Non-pigmented ciliary epithelial cell (primary cell): ENCODE data around the gene SSTR3.
"Not testable (repeated sequence)": the region's sequence is repeated elsewhere in the genome, so short reads cannot be mapped to it uniquely, and the experiment has no call there.

Experiments
- DNase-seq: peaks from one replicate; pipeline ENCODE4 v3.0.0-alpha.2; 2010; ENCODE audit warnings: low read depth

Gene SSTR3

DNA sequence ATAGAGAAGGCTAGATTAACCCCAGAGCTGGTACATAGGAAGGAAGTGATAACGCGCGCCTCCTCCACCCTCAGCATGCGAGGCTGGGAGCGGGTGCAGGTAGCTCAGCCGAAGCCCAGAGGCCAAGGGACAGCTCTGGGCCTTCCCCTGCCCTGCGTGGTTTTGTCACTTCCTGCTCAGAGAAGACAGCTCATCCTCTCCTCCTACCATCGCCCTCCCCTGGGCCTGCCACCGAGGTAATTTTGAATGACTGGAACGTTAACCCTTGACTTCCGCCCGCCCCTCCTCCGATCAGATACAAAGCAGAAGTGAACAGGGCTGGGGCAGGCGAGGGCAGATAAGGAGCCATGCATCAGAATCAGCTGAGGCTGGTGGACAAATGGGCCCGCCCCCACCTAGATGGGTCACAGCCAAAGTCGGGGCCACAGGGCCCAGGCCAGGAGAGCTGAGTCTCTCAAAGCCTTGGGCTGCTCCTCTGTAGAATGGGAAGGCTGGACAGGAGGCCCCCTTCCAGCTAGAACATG lies 30.2 kb upstream of the SSTR3 start:
- no peak for DNase-seq

- no peak for DNase-seq
Measured at GRCh38 chr22:37241351-37242142, 29.3 kb upstream of the SSTR3 start.

DNA sequence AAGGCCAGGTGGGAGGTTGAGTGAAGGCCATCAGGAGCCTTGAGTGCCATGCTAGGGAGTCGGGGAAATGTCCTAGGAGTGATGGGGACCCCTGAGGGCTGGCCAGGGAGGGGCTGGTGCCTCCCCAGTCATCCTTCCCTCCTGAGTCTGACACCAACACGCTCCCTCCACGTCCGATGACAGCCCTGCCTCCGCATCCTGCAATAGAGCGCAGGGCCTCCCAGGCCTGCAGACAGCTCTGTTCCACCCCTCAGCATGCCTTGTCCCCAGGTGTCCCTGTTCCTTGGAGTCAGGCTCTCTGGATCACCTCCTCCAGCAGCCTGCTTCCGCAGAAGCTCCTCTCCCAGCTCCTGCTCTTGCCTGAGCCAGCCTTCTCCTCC lies 28.7 kb upstream of the SSTR3 start:
- DNase-seq = no peak

DNA sequence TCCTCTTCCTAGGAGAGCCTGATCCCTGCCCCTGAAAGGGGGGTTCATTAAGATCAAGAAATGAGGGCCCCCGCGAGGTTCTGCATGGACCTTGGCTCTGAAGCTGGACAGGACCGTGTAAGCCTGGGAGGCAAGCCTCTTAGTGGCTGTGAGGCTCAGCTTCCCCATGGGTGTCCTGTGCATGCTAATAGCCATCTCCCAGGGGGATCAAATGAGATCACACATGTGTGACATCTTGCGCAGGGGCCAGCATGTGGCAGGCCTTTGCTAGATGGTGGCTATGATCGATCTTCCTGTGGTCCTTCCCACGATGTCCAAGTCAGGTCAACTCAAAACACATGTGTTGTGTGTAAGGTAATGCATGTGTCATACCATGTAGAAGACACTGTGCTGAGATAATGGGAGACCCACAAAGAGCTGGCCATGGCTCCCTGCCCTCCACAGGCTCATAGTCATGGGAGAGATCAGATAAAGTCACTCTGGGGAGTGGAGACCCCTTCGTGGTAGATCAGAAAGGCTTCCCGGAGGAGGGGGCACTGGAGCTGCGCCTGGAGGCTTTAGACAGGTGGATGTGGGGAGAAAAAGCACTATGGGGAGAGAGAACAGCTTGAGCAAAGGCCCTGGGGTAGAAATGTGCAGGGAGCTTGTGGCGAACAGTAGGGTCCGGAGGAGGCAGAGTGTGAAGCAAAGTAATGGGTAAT lies 28.1 kb upstream of the SSTR3 start:
- DNase-seq = no peak

GRCh38 chr22:37239336-37240239 lies 27.3 kb upstream of the SSTR3 start:
- no peak for DNase-seq

DNA sequence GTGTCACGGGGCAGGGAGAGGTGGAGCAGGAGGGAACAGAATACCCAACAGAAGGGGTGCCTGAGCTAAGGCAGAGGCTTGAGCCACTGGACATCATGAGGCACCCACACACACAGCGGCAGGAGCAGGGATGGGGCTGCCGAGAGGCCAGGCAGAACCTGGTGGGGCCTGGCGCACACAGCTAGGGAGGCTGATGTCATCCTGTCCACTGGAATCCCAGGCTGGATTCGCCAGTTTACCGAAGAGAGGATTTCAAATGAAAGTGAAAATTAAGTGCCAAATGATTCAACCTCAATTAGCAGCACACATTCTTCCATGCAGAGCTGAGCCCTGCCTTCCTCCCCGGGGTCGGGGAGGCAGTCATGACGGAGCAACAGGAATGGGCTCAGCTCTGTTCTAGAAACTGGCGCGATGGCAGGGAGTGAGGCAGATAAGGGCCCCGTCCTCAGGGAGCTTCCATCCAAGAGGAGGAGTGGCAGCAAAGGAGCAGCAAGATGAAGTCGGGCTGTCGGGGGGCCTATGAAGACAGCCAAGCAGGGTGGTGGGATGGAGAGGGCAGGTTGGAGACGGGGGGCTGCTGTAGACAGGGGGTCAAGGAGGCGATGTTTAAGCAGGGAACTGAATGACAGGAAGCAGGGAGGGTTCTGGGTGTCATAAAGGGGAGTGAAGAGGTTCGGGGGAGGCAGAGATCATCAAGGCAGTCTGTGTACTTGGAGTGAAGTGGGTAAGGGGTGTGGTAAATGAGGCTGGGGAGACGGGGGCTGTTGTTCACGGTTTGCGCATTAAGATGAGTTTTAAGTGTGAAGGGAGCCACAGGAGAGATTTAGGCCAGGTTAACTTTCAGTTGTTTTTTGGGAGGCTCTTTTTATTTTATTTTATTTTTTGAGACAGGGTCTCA lies 25.3 kb upstream of the SSTR3 start:
- DNase-seq = no peak

DNA sequence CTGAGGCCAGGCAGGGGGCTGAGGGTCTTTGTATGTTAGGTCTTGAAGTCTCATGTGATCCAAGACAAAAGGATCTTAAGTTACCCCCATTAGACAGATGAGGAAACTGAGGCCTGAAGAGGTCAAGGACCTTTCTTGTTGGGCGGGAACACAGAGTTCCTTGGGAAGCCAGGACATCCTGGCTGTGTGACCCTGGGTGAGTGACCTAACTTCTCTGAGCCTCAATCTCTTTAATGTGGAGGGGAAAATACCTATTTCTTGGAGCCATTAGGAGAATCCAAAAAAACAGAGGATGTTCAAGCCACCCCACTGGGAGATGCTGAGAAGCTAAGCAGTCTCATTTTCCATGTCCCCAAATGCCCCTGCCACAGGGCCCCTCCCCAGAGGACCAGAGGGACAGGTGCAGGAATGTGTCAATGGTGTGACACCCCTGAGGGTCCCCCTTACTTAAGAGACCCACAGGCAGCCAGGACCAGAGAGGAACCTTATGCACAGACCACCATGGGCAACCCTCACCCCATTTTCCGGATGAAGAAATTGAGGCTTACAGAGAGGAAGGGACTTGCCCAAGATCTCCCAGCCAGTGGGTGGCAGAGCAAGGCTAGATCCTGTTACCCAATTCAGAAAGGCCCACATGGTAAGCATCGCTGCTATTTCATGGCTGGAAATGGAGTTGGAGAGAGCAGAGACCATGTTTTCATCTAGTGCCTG lies 23.8 kb upstream of the SSTR3 start:
- DNase-seq = no peak

GRCh38 chr22:37234736-37235711 lies 22.7 kb upstream of the SSTR3 start:
- no peak for DNase-seq

DNA sequence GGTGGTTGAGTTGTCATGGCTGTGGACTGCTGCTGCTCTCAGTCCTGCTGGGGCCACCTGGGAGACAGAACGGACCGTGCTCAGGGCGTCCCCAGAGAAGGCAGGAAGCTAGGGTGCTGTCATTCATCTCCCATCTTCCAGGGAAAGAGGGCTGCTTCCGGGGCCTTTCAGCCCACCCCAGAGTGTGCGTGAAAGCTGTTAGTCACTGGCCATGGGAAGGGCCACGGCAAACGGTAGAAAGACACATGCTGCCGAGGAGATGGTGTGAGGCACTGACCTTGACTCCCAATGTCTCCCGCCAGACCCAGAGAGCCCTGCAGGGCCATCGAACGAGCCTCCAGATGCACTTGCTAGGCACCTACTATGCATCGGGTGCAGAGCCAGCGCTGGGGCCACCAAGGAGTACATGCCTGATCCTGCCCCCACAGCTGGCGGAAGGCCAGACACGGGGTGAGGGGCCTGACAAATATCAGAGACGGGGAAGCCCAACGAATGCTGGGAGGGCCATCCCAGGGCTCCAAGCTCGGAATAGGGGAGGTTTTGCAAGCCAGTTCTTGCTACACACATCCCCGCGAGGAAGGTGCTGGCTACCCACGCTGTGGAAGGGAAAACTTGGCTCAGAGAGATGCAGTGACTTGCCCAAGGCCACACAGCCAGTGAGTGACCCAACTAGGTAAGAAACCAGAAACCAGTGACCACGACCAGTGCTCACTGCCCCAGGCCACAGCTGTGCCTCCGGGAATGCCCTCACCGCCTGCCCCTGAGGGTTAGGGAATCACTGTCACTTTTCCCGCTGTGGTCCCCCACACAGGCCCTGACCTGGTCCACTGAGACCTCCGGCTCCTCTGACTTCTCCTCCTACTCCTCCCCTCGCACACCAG lies 21.7 kb upstream of the SSTR3 start:
- DNase-seq = no peak

DNA sequence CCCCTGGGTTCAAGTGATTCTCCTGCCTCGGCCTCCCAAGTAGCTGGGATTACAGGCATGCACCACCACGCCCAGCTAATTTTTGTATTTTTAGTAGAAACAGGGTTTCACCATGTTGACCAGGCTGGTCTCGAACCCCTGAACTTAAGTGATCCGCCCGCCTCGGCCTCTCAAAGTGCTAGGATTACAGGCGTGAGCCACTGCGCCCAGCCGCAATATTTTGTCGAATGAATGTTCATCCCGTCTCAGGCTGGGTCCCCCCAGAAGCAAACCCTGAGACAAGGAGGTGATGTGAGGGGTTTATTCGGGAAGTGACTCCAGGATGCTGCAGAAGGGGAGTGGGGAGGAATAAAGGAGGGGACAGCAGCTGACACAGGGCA lies 21.1 kb upstream of the SSTR3 start:
- DNase-seq = not testable (repeated sequence)

DNA sequence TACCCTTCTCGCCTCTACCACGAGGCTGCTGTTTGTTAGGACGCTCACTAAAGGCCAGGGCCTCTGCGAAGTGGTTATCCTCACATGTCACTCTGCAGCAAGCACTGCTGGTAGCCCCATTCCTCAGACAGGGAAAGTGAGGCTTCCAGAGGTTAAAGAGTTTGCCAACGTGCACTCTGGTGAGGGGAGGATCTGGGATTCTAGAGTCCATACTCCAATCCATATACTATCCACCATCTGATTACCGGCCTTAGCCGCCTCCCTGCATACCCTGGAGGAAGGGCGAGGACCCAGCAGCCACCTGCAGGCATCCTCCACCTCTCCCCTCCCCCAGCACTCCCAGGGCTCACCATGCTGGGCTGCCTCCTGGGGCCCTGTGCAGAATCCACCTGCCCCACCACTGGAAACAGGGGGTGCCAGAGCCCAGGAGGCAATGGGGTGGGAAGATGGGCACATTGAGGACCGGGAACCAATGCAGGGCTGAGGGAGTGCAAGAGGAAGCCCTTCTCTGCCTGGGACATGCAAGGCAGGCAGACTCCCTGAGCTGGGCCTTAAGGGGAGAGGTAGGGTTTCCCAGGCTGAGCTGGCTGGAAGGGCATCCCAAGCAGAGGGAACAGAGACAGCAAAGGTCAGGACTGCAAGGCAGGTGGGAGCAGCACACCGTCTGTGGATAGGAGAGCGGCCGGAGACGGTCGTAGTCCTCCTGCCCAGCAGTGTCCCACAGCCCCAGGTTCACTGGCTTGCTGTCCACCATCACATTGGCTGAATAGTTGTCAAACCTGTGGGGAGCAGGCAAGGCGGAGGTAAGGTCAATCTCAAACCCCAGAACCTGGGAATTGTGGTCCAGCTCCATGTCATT lies 20.1 kb upstream of the SSTR3 start:
- no peak for DNase-seq

- no peak for DNase-seq
Measured at GRCh38 chr22:37231406-37232139, 19.3 kb upstream of the SSTR3 start.

DNA sequence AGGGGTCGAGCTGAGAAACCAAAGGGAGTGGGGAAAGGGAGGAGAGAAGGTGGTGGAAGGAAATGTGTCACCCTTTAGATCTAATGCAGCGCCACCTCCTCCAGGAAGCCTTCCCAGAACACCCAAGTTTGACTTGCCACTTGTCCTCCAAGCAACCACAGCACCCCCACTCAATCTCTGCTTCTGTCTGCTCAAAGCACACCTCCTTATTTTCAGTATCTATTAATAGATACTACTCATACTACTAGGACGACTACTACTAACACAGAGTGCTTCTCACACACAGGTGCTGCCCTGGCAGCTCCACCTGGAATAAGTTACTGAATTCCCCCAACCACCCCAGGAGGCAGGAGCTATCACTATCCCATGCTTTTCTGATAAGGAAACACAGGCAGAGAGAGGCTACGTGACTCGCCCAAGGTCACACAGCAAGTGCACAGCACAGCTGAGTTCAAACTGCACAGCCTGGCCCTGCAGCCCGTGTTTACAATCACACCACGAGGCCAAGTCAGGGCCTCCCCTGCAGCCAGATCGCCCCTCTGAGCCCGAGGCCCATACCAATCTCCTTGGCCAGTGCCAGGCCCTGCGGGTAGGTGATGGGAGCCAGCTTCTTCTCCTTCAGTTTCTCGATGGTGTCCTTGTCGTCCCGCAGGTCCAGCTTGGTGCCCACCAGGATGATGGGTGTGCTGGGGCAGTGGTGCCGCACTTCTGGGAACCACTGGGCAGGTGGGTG lies 18.6 kb upstream of the SSTR3 start:
- DNase-seq = no peak

GRCh38 chr22:37229805-37230672 lies 17.8 kb upstream of the SSTR3 start:
- no peak for DNase-seq
